ENCODE data around the gene ENC1. TPM values are rescaled to one million over a fixed set of nuclear protein-coding genes. Genes with fewer than 3 reads are reported as not detected.

The ENC1 gene
- total and polyA plus RNA-seq, 2 of the 4 experiments (the other 2 are of a cell fraction): 25.6 to 70.8 TPM

GRCh38 chr5:74665816-74666215, 25.3 kb upstream of the ENC1 start:
- DNase-seq (no peak), ATAC-seq (ENCODE audit: low read depth) (no peak)
- Histone ChIP-seq H3K14ac (replicated peaks; ENCODE audit: low read depth, low read length) (no peak overlapping the region), H3K27me3 (ENCODE audit: control insufficient read depth, insufficient read depth, low read length) (peaks cover 2% of the 10 kb centered on the region; the same call in 1 of the 2 replicates), H3K27ac (ENCODE audit: insufficient read depth, low read length) (no peak overlapping the region), H3K4me1 (ENCODE audit: control insufficient read depth, insufficient read depth, low read length) (no peaks in the 10 kb centered on the region), H3K9ac (ENCODE audit: low read depth, low read length) (no peak overlapping the region), H3K23ac (ENCODE audit: low read depth, low read length) (no peak overlapping the region), H3K9me1 (ENCODE audit: insufficient read depth, low read length) (no peaks in the 10 kb centered on the region), H3K79me1 (ENCODE audit: low read depth in 1 of 2, low read length in 2 of 2) (no peaks in the 10 kb centered on the region), H2BK120ac (ENCODE audit: low read depth, low read length) (no peak overlapping the region), H4K91ac (ENCODE audit: insufficient read depth, low read depth, low read length) (no peak overlapping the region), H2AK9ac (replicated peaks; ENCODE audit: low read depth, low read length, poor library complexity) (no peak overlapping the region), H4K20me1 (ENCODE audit: insufficient read depth, low read length) (no peaks in the 10 kb centered on the region), H3K4ac (ENCODE audit: low read depth, low read length) (no peak overlapping the region), H4K5ac (ENCODE audit: low read depth, low read length) (no peak overlapping the region), H3K56ac (ENCODE audit: extremely low read depth, insufficient read depth, low read length) (no peak overlapping the region), H2BK20ac (ENCODE audit: low read depth, low read length) (no peak overlapping the region), H3K36me3 (ENCODE audit: control insufficient read depth, insufficient read depth, low read length) (no peaks in the 10 kb centered on the region), H4K8ac (ENCODE audit: low read depth in 2 of 2, low read length in 2 of 2) (no peak overlapping the region), H2AK5ac (ENCODE audit: low read depth, low read length) (no peak overlapping the region), H2AFZ (replicated peaks; ENCODE audit: low read length, poor library complexity) (no peak overlapping the region), H3K9me3 (ENCODE audit: control insufficient read depth, insufficient read depth, low read length) (no peaks in the 10 kb centered on the region), H2BK15ac (ENCODE audit: low read depth, low read length) (no peak overlapping the region), H3K4me3 (ENCODE audit: insufficient read depth, low read depth, low read length) (no peak overlapping the region), H2BK5ac (ENCODE audit: low read depth, low read length, poor library complexity, severe bottlenecking) (no peak overlapping the region), H3K4me2 (ENCODE audit: low read depth, low read length) (no peak overlapping the region), H3K18ac (ENCODE audit: low read depth, low read length) (no peak overlapping the region)
- no TSS peak for BruUV-seq (replicated peaks)
- in situ Hi-C loops (cut with MboI; ENCODE audit: low sequenced_read_pairs): loop anchor here (25.0 kb wide), 1 partner anchor 596 kb away; no protein-coding TSS in a partner anchor
- dilution Hi-C loops (cut with HindIII; ENCODE audit: low sequenced_read_pairs, unreplicated experiment): no loop called here
- ChIA-PET CTCF (no interaction called here), POLR2A (ENCODE audit: unreplicated experiment) (no interaction called here)
- intact Hi-C loops (cut with micrococcal nuclease): no loop called here
- TF ChIP-seq RFX5 (IDR thresholded peaks at IDR 0.05; ENCODE audit: low read depth, low read length) (no peak), NFE2L2 (IDR thresholded peaks at IDR 0.05; ENCODE audit: low read depth, low read length) (no peak), CEBPB (IDR thresholded peaks at IDR 0.05; ENCODE audit: low read depth, low read length) (no peak), MAFK (IDR thresholded peaks at IDR 0.05; ENCODE audit: low read depth, low read length) (no peak), CTCF (conservative IDR thresholded peaks at IDR 0.05; ENCODE audit: low read depth, low read length) (no peak), FOS (IDR thresholded peaks at IDR 0.05; ENCODE audit: low read depth, low read length) (no peak), RAD21 (IDR thresholded peaks at IDR 0.05; ENCODE audit: low read length) (no peak), ELK1 (IDR thresholded peaks at IDR 0.05; ENCODE audit: borderline replicate concordance, low read depth, low read length) (no peak)
- WGBS, 2 experiments (ENCODE audit: extremely low coverage in 2 of 2, insufficient read length in 1 of 2): no CpG with 5 or more reads among the region's 1 CpG

Measured in IMR-90 (cell line).